Measurements from ENCODE around the gene DAPK3.
"Not testable (repeated sequence)": the region's sequence is repeated elsewhere in the genome, so short reads cannot be mapped to it uniquely, and the experiment has no call there.

The DAPK3 gene
- 27.3 to 27.4 reads per million in 2 donors for total RNA-seq

DNA sequence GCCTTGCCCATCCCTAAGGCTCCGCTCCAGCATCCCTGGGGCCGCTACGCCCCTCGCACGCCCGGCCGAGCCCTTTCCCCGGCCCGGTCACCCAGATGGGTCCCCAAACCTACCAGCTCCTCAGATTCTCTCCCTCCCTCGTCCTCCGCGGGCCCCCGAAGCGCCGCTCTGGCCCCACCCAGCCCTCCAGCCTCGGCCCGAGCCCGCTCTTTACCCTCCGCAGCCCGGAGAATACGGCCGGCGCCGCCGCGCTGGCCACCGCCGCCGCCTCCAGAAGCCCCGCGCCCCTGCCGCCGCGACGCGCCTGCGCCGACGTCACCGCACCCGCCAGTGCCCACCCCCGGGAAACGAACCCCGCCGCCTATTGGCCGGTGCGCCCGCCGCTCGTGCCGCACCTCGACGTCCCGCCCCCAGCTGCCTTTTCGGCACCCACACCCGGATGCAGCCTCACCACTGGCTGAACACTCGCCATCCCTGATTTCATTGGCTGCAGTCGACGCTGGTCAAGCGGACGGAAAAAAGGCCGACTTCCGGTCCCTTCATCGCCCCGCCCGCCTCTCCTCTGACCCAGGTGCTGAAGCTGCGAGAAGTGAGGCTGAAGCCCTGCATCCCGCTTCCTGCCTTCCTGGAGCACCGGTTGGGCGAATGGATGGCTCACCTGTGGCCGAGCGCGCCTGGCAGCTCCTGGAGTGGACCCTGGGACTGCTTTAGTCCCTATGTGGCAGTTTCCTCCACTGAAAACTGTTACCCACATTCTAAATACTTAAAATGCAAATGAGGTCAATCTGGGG lies at the start of gene DAPK3:
Gene DAPK3 (minus strand): TSS at position 292 of the 791 bp plus-strand sequence. CDS start 1,364 bp downstream, outside the sequence.
- peak; percentile 77 to 96 (median 85) for DNase-seq

DNA sequence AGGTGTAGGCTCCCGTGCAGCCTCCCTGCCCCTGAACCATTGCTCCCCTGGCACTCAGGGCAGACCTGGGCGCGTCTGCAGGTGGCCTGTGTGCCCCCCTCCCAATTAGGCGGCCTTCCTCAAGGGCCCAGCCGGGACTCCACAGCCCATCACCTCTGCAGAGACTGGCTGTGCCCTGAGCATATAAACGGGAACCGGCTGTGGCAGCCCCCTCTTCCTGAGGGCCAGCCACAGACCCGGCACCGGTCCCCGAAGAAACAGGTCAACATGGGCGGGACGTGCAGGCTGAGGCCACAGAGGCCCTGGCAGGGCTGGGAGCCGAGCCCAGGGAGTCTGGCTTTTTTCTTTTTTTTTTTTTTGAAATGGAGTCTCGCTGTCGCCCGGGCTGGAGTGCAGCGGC lies 48.7 kb upstream of the DAPK3 start:
- DNase-seq, result no peak

DNA sequence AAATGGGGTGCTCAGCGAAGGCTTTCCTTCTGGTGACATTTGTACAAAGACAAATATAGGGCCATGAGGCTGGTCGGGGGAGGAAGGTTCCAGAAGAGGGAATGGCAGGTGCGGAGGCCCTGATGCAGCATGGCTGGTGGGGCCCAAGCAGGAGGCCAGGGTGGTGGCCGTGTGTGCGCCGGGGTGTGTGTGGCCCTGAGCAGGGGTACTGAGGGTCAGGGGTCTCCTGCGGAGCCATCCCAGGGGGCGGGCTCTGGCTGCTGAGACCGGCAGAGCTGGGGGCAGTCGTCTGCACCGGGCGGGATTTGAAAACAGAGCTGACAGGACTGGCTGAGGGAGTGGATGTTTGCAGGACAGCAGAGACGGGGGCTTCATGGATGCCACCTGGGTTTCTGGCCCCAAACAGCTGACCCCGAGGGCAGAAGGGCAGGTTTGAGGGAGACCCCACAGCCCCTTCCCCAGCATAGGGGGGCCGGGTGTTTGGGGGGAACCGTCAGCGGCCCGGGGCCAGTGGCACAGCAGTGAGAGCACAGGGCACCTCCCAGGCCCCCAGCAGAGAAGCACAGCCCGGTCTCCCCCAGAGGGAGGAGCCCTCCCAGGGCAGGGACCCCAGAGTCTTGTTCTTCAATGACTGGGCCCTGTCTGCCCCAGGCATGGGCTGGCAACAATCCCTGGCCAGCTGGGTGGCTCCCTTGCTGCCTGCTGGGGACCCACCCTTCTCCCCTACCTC lies 48.0 kb upstream of the DAPK3 start:
- no peak for DNase-seq

DNA sequence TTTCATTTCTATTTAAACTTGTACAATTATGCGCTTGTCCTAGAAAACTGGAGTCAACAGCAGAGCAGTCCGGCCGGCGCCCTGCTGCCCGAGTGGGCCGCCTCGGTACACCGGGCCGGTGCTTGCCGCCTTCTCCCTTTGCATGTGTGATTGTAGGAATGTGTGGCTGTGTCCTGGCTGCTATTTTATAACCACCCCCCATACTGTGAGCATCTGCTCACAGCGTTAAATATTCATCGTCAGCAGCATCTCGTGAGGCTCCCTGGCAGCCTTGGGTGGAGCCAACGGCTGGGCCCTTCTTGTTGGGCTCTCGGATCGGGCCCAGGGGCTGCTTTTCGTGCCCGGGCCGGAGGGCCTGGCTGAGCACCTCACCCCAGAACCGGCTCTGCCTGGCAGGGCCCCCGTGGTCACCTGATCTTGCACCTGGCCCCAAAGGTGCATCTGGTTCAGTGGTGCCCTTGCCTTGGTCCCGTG lies 47.3 kb upstream of the DAPK3 start:
- DNase-seq, result no peak

DNA sequence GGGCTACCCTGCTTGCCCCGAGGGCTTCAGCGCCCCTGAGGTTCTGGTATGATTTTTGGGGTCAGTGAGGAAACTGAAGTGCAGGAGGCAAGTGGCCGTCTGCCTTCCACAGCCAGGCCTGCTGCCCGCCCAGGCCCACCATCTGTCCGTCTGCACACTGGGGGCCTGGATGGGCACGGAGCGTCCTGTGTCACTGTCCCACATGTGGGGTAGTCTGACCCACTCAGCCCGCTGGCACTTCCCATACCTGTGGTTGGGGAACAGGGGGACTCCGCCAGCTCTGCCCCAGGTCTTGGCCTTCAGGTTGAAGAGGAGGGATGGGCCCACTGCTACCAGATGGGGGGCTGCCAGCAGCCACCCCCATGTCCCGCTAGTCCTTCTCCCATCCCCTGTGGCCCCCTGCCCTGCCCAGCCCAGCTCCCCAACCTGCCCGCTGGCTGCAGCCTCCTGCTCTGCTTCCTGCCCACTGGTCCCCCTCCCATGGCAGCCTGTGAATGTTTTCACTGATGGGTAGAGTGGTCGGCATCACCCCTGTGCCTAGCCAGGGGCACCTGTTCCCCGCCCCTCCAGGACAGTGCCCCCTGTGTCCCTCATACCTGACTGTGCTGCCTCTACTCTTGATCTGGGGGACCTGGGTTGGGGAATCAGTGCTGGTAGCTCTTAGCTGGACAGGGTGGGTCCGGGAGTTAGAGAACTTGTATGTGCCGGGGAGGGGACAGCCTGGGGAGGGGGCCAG lies 46.2 kb upstream of the DAPK3 start:
- DNase-seq, result no peak

DNA sequence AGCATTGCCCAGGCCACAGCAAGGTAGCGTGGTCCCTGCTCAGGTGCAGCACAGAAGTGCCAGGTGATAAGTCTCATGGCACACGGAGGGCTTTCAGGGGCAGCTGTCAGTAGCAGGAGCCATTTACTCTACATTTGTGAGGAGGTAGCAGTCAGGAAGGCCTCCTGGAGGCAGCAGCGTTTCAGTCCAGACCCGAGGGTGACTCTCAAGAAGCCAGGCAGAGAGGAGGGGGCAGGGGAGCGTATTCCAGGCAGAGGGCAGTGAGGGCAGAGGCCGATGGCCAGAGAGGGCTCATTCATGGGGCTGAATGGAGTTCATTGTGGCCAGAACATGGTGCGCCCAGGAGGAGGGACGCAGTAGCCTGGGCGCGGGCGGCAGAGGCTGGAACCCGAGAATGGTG lies 45.6 kb upstream of the DAPK3 start:
- DNase-seq, result no peak

DNA sequence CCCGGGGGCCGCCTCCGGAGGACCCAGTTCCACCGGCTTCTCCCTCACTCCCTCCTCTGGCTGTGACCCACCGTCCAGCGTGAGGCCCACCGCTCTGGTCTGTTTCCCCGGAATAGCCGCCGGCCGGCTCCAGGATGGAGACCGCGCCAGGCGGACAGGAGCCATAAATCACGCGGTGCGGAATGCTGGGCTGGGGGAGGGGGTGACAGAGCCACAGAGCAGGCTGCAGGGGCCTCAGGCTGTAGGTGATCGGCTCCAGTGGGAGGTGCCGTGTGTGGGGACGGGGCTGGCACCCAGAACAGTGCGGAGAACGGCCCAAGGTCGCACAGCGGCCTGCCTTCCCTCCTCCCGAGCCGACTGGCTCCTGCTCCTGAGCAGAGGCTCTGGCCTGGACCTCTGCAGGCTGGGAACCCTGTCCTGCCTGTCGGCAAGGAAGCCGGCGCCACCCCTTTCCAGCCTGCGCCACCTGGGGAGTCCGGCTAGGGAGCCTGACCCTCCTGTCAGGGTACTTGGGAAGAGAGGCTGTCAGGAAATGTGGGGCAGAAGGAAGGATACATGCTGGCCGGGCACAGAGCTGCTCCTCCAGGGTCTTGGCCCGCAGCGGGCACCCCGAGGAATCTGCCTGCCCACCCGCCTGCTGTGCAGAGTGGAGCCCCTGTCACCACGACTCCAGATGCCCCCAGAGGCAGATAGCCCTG lies 45.0 kb upstream of the DAPK3 start:
- no peak for DNase-seq

DNA sequence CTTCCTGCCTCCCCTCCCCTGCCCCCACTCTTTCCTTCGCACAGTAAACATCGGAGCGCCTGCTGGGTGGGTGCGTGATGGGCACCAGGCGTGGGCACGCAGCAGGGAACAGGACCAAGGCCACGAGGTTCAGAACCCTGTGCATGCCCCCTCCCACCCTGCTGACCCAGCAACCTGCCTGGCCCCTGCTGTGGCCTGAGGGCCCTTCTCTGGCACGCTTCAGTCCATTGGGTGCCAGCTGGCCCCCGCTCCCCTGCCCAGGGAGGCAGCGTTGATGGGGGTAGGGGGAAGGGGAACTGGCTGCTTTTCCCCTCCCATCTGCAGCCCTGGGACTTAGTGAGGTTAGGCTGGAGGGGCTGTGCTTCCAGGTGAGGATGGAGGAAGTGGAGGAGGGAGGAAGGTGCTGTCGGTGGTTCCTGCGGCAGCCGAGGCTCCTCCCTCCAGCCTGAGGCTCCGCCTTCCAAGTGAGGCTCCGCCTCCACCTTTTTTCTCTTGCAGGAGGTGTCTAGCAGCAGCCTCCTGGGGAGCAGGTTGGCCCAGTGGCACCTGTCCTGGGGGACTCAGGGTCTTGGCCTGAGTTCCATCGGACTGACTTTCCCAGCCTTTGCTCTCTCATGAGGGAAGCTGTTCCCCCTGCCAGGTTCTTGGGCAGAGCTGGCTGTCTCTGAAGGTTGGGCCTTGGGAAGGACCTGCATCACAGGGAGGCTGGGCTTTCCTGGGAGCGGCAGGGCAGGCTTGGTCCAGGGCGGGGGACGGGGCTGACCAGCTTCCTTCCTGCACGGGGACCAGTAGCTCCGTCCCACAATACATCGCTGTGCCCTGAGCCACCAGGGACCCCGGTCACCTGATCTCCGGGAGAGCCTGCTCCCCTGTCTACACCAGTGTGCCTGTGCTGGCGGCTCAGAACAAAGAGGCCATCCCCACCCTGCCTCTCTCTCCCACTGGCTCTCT lies 43.9 kb upstream of the DAPK3 start:
- DNase-seq, result peak in 3 of 5 experiments; percentile 18 to 39 (median 25)

DNA sequence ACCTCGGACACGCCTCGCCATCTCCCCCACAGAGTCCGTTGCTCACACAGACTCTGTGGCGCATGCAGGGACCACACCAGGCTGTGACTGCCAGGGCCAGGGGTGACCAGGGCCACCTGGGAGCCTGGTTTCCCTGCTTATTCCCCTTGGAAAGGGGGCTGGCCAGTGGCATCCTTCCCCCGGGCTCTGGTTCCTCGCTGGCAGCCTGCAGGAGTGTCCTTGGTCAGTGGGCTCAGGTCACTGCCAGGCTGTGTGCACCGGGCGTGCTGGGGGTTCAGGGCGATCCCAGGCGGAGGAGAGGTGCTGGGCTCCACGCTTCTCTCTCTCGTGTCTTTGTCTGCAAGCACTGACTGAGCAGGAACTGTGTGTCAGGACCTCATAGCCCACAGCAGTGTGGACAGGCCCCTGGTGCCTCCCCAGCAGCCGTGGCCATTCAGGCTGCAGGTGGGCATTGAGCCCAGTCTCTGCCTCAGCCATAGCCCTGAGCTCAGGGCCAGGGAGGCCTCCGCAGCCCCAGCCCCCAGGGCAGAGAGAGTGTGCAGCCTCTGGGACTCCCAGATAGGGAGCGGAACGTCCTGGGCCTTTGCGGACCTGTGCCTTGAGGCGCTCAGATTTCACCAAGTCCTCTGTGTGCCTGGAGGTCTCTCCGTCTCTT lies 43.1 kb upstream of the DAPK3 start:
- DNase-seq, result no peak

DNA sequence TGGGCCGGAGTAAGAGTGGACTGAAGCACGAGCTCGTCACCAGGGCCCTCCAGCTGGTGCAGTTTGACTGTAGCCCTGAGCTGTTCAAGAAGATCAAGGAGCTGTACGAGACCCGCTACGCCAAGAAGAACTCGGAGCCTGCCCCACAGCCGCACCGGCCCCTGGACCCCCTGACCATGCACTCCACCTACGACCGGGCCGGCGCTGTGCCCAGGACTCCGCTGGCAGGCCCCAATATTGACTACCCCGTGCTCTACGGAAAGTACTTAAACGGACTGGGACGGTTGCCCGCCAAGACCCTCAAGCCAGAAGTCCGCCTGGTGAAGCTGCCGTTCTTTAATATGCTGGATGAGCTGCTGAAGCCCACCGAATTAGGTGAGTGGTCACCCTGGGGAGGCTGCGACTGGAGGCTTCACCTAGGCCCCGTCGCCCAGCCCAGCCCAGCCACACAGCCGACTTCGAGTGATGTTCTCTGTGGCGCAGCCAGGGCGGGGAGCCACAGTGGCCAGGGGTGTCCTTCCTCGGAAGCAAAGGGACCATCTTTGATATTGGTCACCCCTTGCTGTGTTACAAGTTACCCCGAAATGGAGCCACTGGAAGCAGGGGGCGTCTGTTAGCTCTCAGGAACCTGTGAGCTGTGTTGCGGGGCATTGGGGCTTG lies 42.2 kb upstream of the DAPK3 start:
- no peak for DNase-seq

DNA sequence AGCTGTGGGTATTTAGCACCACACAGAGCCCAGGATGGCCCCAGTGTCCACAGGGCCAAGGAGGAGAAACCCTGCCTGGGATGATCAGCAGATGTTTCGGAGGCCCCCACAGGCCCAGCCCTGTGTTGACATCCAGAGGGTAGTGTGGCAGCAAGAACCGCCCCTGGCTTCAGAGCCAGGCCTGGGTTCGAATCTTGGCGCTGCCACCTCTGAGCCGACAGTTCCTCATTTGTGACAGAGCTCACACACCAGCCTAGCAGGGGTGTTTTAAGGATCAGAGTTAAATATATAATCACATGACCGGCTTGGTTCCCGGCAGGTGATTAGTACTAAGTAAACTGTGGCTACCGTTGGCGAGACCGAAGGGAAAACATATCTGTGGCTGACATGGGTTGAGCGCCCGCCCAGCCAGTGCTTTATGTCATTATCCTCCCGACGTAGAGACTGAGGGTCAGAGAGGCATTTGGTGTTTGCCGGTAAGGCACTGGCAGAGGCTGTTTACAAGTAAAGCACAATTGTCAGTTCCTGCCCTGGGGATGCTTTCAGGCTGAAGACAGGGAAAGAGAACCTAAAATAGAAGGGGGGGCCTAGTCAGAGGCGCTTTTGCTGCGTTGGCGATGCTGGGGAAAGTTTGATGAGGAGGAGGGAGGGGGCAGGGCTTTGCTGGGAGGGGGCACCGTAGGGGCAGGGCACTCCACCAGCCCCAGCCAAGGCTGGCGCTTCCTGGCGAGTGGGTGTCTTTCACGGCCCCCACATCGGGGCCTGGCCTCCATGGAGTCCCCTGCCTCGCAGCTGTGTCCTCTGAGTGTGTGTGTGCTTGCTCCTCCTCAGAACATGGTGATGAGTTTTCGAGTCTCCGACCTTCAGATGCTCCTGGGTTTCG lies 41.4 kb upstream of the DAPK3 start:
- DNase-seq, result no peak

DNA sequence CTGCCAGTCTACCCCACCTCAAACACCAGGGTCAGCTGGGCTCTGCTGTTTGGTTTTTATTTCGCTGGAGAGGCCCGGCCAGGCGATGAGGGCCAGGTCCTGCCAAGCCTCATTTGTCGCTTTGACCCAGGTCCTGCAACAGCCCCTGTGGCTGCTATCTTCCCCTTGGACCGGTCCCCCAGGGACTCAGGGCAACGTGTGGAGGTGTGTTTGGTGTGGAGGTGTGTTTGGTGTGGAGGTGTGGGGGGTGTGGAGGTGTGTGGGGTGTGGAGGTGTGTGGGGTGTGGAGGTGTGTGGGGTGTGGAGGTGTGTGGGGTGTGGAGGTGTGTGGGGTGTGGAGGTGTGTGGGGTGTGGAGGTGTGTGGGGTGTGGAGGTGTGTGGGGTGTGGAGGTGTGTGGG lies 40.5 kb upstream of the DAPK3 start:
- DNase-seq, result not testable (repeated sequence)

DNA sequence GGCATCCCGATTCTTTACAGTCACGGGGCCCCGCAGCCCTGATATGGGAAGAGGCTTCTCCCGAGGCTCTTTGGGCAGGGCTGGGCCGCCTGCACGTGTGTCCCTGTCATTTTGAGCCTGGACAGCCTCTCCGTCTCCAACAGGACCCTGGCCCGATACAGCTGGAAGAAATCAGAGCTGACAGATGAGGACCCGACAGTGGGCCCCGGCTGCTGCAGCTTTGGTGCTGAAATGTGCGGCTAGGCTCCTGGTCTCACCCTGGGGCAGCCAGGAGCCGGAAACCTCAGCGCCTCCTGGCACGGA lies 39.9 kb upstream of the DAPK3 start:
- no peak for DNase-seq

DNA sequence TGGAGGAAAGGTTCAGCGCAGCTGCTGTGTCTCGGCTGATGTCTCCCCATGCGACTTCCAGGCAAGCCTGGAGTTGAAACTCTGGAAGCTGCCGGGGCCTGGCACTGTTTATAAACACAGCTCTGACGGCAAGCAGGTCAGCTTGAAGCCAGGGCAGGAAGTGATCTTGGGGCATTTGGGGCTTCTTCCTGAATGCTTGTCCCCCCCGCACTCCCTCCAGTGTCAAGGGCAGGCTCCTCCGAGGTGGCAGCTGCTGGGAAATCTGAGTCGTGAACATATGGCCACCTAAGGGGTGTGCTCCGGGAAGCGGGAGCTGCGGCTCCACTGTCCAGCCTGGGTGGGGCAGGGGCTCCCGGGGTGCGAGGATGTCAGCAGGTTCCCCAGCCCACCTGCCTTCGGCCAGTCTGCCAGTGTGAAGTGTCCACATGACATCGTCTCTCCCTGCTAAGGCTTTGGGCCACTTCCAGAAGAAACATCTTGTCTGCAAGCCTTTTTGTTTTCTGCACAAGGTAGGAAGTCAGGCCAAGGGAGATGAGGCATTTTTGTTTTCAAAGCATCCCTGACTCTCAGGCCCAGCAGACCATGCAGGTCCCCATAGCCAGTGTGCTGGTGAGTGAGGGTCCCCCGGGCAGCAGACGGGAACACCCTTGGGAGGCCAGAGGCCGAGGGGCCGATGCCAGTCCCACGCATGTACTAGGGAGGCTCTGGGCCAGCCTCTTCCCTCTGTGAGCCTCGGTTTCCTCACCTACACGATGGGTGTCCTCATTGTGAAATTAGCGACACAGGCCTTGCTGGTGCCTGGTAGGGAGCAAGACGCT lies 39.3 kb upstream of the DAPK3 start:
- no peak for DNase-seq

DNA sequence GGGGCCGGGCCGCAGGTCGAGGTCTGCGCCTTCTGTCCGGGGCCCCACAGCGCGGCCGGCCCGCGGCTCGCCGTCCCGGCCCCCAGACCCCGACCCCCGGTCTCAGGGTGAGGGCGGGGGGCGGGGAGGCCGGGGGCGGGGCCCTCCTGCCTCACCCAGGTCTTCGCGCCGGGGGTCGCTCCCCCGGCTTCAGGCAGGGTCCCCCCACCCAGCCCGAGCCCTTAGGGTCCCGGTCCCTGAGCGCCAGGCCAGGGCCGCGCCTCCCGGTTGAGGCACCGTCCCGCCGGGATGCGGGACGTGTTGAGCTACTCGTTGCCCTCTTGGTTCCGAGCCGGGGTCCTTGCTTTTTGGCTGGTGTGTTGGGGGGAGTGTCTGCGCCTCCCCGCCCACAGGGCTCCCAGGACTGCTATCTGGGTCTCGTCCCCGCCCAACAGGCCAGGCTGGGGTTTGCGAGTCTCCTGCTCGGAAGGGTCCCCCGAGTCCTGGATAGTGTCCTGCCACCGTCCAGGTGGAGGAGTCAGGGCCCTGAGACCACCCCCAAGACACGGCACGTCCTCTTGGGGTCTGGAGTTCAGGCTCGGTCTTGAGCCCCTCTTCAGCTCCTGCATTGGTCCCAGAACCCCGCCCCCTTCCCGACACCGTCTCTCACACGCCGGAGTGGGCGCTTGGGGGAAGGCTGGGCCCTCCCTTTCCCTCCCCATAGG lies 37.1 kb upstream of the DAPK3 start:
- peak in 1 of 5 experiments; percentile 19 for DNase-seq

DNA sequence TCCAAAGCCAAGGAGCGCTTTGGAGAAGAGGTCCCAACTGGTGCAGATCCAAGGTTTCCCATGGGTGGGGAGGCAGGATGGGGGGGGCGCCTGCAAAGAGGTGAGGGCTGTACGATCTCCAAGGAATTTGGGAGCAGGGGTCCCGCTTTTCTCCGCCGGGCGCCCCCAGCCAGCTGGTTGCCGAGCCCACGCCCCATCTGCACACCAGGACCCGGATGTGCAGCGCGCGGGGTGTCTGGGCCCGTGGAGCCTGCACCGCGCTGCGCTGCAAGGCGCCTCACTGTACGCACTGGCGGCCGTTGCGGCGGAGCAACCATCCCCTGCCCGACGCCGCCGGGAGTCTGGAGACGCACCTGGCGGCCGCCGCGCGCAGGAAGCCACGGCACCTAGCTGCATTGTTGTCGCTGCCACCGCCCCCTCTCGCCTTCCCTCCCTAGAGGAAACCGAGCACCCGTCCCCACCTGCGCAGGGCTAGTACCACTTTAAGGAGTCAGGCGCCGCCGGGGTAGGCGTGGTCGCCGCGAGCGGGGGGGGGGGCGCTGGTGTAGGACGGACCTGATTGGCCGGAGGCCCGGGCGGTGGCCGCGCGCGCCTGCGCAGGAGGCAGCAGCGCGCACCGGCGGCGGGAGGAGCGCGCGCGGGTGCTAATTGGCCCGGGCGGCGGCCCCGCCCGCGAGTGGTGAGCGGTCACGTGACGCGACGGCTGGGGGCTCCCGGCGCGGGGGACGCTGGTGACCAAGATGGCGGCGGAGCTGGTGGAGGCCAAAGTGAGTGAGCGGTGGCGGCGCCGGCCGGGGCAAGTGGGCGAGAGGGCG lies 36.3 kb upstream of the DAPK3 start, which contains the start of gene PIAS4:
Gene PIAS4 (plus strand): TSS at position 716 of the 815 bp plus-strand sequence. CDS start 25 bp downstream, at position 741.
- DNase-seq, result peak; percentile 90 to 98 (median 92)

DNA sequence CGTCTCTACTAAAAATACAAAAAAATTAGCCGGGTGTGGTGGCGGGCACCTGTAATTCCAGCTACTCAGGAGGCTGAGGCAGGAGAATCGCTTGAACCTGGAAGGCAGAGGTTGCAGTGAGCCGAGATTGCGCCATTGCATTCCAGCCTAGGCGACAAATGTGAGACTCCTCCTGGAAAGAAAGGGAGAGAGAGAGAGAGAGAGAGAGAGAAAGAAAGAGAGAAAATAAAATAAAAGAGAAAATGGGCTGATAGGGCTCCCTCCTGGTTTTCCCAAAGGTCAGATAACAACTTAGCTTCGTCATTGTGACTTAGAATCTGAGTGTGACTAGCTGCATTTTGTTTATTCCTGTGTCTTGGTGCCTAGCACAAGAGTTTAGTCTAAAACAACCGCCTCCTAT lies 34.5 kb upstream of the DAPK3 start:
- DNase-seq, result not testable (repeated sequence)
